ENCODE data around the gene ANLN.
"Not testable (repeated sequence)": the region's sequence is repeated elsewhere in the genome, so short reads cannot be mapped to it uniquely, and the experiment has no call there.

Gene ANLN

DNA sequence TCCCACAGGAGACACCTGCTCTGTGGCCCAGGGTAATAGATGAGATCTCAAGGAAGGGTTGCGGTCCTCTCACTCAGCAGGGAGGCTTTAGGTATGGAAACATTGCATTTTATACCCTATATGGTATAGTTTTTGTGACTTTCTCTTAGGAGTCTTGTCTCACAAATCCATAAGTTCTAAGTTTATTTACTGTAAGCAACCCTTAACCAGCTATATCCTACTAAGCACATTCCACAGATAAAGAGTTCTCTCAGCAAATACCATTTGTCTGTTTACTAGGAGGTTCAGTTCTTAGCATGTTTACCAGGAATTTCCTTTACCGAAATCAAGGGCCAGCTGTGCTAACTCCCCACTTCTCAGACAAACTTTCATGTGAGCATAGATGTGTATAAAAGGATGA, 66.9 kb downstream of the ANLN start:
- DNase-seq (ENCODE audit: low read depth, low spot score), result no peak
- no peak overlapping the region for H3K4me3 ChIP-seq (ENCODE audit: low read depth, low read length)
- in situ Hi-C loops (cut with HindIII; ENCODE audit: low sequenced_read_pairs), result no loop called here
- TF ChIP-seq, protein P1, sequence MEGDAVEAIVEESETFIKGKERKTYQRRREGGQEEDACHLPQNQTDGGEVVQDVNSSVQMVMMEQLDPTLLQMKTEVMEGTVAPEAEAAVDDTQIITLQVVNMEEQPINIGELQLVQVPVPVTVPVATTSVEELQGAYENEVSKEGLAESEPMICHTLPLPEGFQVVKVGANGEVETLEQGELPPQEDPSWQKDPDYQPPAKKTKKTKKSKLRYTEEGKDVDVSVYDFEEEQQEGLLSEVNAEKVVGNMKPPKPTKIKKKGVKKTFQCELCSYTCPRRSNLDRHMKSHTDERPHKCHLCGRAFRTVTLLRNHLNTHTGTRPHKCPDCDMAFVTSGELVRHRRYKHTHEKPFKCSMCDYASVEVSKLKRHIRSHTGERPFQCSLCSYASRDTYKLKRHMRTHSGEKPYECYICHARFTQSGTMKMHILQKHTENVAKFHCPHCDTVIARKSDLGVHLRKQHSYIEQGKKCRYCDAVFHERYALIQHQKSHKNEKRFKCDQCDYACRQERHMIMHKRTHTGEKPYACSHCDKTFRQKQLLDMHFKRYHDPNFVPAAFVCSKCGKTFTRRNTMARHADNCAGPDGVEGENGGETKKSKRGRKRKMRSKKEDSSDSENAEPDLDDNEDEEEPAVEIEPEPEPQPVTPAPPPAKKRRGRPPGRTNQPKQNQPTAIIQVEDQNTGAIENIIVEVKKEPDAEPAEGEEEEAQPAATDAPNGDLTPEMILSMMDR (IDR thresholded peaks at IDR 0.05; ENCODE audit: low read depth, low read length), result no peak

DNA sequence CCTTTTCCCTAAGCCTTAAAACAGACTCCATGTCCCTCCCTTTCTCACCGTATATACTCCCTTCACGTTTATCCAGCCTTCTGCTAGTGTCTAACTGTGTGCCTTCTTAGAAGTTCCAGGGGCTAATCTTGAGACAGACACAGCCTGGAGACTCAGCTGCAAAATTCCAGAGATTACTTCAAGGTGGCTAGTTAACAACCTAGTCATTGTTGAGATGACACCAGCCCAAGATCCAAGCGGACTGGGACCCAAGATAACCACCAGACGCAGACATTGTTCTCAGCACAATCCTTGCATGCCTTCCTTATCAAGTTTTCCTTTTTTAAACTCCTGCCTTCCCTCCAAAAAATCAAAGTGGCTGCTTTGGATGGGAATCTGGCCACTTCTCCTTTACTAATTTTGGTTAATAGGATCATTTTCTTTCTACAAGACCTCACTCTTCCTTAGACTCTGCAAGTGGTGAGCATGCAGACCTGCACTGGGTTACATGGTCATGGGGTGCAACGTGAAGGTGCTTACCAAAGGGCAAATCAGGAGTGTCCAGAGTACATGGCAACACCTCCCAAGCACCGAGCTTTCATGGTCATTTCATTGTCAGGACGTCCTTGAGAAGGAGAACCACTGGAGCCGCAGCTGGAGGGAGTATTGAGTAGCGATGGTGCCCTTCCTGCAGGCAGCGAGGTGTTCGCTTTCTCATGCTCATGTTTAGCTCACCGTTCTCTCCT, 69.7 kb downstream of the ANLN start:
- TF ChIP-seq, protein P1 (IDR thresholded peaks at IDR 0.05; ENCODE audit: low read depth, low read length), result no peak
- DNase-seq (ENCODE audit: low read depth, low spot score), result no peak
- no peak overlapping the region for H3K4me3 ChIP-seq (ENCODE audit: low read depth, low read length)
- in situ Hi-C loops (cut with HindIII; ENCODE audit: low sequenced_read_pairs), result no loop called here

DNA sequence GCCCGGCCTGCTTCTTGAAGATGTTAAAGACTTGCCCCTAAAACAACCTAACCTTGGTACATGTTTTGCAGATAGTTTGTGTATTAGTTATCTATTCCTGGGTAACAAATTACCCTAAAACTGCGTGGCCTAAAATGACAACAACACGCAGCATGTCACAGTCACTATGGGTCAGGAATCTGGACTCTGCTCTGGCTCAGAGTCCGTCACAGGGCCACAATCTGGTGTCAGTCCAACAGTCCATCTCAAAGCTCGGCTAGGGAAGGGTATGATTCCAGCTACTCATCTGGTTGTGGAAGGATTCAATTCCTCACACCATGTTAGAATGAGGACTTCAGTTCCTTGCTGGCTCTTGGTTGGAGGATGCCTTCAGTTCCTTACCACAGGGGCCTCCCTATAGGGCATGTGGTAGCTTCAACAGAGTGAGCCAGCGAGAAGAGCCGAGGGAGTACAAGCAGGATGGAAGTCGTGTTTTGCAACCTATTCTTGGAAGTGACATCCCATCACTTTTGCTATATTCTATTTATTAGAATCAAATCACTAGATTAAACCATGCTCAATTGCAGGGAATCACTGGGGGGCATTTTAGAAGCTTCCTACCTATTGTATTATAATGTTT, 71.3 kb downstream of the ANLN start:
- TF ChIP-seq, protein P1 (IDR thresholded peaks at IDR 0.05; ENCODE audit: low read depth, low read length), result no peak
- in situ Hi-C loops (cut with HindIII; ENCODE audit: low sequenced_read_pairs), result no loop called here
- no peak for DNase-seq (ENCODE audit: low read depth, low spot score)

DNA sequence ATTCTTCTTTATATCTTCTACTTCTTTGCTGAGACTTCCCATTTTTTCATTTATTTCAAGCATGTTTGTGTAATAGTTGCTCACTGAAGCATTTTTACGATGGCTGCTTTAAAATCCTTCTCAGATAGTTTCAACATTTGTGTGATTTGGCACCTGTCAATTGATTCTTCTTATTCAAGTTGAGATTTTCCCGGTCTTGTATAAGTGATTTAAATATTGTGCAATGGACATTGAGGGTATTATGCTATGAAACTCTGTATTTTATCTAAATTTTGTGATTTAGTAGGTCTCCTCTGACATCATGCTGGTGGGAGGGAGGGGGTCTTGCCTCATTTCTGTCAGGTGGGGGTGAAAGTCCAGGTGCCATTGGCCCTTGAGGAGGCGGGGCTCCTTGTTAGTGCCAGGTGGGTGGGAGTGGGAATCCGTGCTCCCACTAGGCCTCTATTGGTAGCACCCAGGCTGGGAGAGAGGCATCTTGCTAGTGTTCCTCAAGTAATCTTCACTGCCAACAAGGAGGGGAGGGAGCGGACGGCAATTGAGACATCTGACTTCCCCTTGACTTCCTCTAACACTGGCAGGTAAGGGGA, 73.0 kb downstream of the ANLN start:
- no peak overlapping the region for H3K4me3 ChIP-seq (ENCODE audit: low read depth, low read length)
- in situ Hi-C loops (cut with HindIII; ENCODE audit: low sequenced_read_pairs), result no loop called here
- TF ChIP-seq, protein P1 (IDR thresholded peaks at IDR 0.05; ENCODE audit: low read depth, low read length), result no peak
- DNase-seq (ENCODE audit: low read depth, low spot score), result no peak

More for the DNA sequence above, 71.3 kb downstream of the ANLN start:
- H3K4me3 ChIP-seq (ENCODE audit: low read depth, low read length), result no peak overlapping the region

DNA sequence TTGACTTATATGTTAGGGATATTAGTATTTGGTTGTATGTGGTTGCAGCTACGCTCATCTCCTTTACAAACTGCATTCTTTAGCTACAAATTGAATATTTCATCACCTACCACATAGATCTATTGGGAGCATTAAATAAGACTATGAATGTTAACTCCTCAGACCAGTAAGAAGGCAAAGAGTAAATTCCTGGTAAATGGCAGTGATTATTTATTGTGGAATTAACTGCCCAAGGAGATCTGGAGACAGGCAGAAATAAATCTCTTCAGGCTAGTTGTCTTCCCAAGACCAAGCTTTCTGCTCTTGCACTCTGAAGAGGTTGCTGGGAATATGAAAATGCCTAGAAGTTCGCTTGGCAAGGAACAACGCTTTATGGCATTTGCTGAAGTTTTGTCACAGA, 74.6 kb downstream of the ANLN start:
- in situ Hi-C loops (cut with HindIII; ENCODE audit: low sequenced_read_pairs), result no loop called here
- DNase-seq (ENCODE audit: low read depth, low spot score), result no peak
- TF ChIP-seq, protein P1 (IDR thresholded peaks at IDR 0.05; ENCODE audit: low read depth, low read length), result no peak
- no peak overlapping the region for H3K4me3 ChIP-seq (ENCODE audit: low read depth, low read length)

DNA sequence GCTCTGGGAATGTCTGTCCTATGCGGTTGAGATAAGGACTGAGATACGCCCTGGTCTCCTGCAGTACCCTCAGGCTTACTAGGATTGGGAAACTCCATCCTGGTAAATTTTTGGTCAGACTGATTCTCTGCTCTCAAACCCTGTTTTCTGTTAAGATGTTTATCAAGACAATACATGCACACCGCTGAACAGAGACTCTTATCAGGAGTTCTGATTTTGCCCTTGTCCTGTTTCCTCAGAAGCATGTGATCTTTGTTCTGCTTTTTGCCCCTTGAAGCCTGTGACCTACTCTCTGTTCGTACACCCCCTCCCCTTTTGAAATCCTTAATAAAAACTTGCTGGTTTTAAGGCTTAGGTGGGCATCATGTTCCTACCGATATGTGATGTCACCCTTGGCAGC, 76.3 kb downstream of the ANLN start:
- in situ Hi-C loops (cut with HindIII; ENCODE audit: low sequenced_read_pairs); H3K4me3 ChIP-seq (ENCODE audit: low read depth, low read length); DNase-seq (ENCODE audit: low read depth, low spot score): not testable (repeated sequence)
